Nephron (organoid): ENCODE results near the gene JOSD1.

Experiments
- H3K27ac Mint-ChIP-seq, 3 experiments: 2 replicates each; pipeline ENCODE4 v1.8.0; 2020; ENCODE audit warnings: mixed read lengths in 3 of 3, mild to moderate bottlenecking in 2 of 3, moderate library complexity in 1 of 3
- H3K27me3 Mint-ChIP-seq: 2 replicates; pipeline ENCODE4 v1.8.0; 2021; ENCODE audit warnings: low read depth, mild to moderate bottlenecking, moderate library complexity, mixed read lengths
- H3K36me3 Mint-ChIP-seq: 2 replicates; pipeline ENCODE4 v1.8.0; 2020; ENCODE audit warnings: low read depth, mixed read lengths
- H3K4me1 Mint-ChIP-seq: 2 replicates; pipeline ENCODE4 v1.8.0; 2020; ENCODE audit warnings: mixed read lengths
- H3K4me3 Mint-ChIP-seq, 3 experiments: 2 replicates each; pipeline ENCODE4 v1.8.0; 2020; ENCODE audit warnings: mild to moderate bottlenecking in 3 of 3, mixed read lengths in 3 of 3, moderate library complexity in 2 of 3
- H3K9me3 Mint-ChIP-seq: 2 replicates; pipeline ENCODE4 v1.8.0; 2020; ENCODE audit warnings: mixed read lengths
- CTCF ChIP-seq, 3 experiments: fragments of 200-600 bp; sonication (generic); IDR thresholded peaks; one replicate each; pipeline ENCODE4 v1.5.0; 2021; ENCODE audit warnings: antibody characterized with exemption in 3 of 3; ENCODE audit not compliant: unreplicated experiment in 3 of 3

Gene JOSD1

GRCh38 chr22:38685761-38686160 lies 15.0 kb downstream of the JOSD1 start:
- no peaks in the 10 kb centered on the region for H3K27me3 Mint-ChIP-seq
- no peak overlapping the region for H3K27ac Mint-ChIP-seq
- H3K36me3 Mint-ChIP-seq: peaks cover 80% of the 10 kb centered on the region
- H3K9me3 Mint-ChIP-seq: peaks cover 5% of the 10 kb centered on the region
- no peak for TF ChIP-seq CTCF (IDR thresholded peaks at IDR 0.05; ENCODE audit: unreplicated experiment in 3 of 3)
- H3K4me3 Mint-ChIP-seq: no peak overlapping the region
- H3K4me1 Mint-ChIP-seq: peaks cover 21% of the 10 kb centered on the region

GRCh38 chr22:38684895-38685294 lies 15.8 kb downstream of the JOSD1 start:
- peak overlapping the region; percentile 38 to 58 (median 54) for H3K4me3 Mint-ChIP-seq
- H3K9me3 Mint-ChIP-seq: peaks cover 5% of the 10 kb centered on the region
- H3K36me3 Mint-ChIP-seq: peaks cover 78% of the 10 kb centered on the region
- H3K27me3 Mint-ChIP-seq: no peaks in the 10 kb centered on the region
- no peak overlapping the region for H3K27ac Mint-ChIP-seq
- H3K4me1 Mint-ChIP-seq: peaks cover 21% of the 10 kb centered on the region
- TF ChIP-seq CTCF (IDR thresholded peaks at IDR 0.05; ENCODE audit: unreplicated experiment in 3 of 3): no peak

GRCh38 chr22:38681582-38682335 lies 19.0 kb downstream of the JOSD1 start, which contains the start of gene TOMM22:
Gene TOMM22 (plus strand): TSS chr22:38681957. CDS start chr22:38681979, 22 bp downstream.
- TF ChIP-seq CTCF (IDR thresholded peaks at IDR 0.05; ENCODE audit: unreplicated experiment in 3 of 3): peak; percentile 29 to 51 (median 35)
- Mint-ChIP-seq H3K4me1 (peaks cover 21% of the 10 kb centered on the region), H3K27me3 (no peaks in the 10 kb centered on the region), H3K4me3 (peak within 1 kb of the TSS; percentile 99), H3K27ac (peak within 1 kb of the TSS; percentile 85 to 93 (median 86)), H3K9me3 (peaks cover 5% of the 10 kb centered on the region), H3K36me3 (peaks cover 51% of the 10 kb centered on the region)

- Mint-ChIP-seq H3K4me1 (no peaks in the 10 kb centered on the region), H3K27ac (no peak overlapping the region), H3K27me3 (no peaks in the 10 kb centered on the region), H3K36me3 (peaks cover 38% of the 10 kb centered on the region), H3K4me3 (no peak overlapping the region), H3K9me3 (no peaks in the 10 kb centered on the region)
- no peak for TF ChIP-seq CTCF (IDR thresholded peaks at IDR 0.05; ENCODE audit: unreplicated experiment in 3 of 3)
Measured at GRCh38 chr22:38675833-38676232, 24.9 kb downstream of the JOSD1 start.

GRCh38 chr22:38674888-38675287 lies 25.9 kb downstream of the JOSD1 start:
- Mint-ChIP-seq H3K27ac (no peak overlapping the region), H3K27me3 (no peaks in the 10 kb centered on the region), H3K9me3 (no peaks in the 10 kb centered on the region), H3K4me1 (no peaks in the 10 kb centered on the region), H3K4me3 (no peak overlapping the region), H3K36me3 (peaks cover 44% of the 10 kb centered on the region)
- no peak for TF ChIP-seq CTCF (IDR thresholded peaks at IDR 0.05; ENCODE audit: unreplicated experiment in 3 of 3)
